ENCODE measurements around the gene MET. TPM values are rescaled to one million over a fixed set of nuclear protein-coding genes. Genes with fewer than 3 reads are reported as not detected.

MET gene
- polyA plus RNA-seq, 1 donor from 2014 or later = not detected

- Histone ChIP-seq H3K9ac (ENCODE audit: low read length) (no peak overlapping the region), H3K27me3 (ENCODE audit: insufficient read depth, low read depth, low read length) (no peaks in the 10 kb centered on the region), H3K9me3 (ENCODE audit: low read length) (no peaks in the 10 kb centered on the region), H3K4me2 (ENCODE audit: low read length) (no peak overlapping the region), H2AFZ (ENCODE audit: low read depth, low read length) (no peak overlapping the region), H4K20me1 (ENCODE audit: insufficient read depth) (no peaks in the 10 kb centered on the region), H3K4me3 (ENCODE audit: low read length) (no peak overlapping the region), H3K36me3 (ENCODE audit: insufficient read depth, low read length) (no peaks in the 10 kb centered on the region), H3K9me2 (ENCODE audit: insufficient read depth, low read length) (no peaks in the 10 kb centered on the region), H3K27ac (ENCODE audit: low read length) (no peak overlapping the region), H3F3A (ENCODE audit: insufficient read depth, low read length, poor library complexity, severe bottlenecking) (no peaks in the 10 kb centered on the region), H3K79me2 (replicated peaks; ENCODE audit: insufficient read depth, low read length) (no peaks in the 10 kb centered on the region)
- TF ChIP-seq SMC3 (conservative IDR thresholded peaks at IDR 0.05; ENCODE audit: poor library complexity) (no peak), EP300 (conservative IDR thresholded peaks at IDR 0.05; ENCODE audit: poor library complexity, severe bottlenecking) (no peak), EZH2 (IDR thresholded peaks at IDR 0.05; ENCODE audit: borderline replicate concordance, insufficient read depth, low read length, poor library complexity, severe bottlenecking) (no peak)
Measured at GRCh38 chr7:116731023-116731395, 59.0 kb downstream of the MET start.

DNA sequence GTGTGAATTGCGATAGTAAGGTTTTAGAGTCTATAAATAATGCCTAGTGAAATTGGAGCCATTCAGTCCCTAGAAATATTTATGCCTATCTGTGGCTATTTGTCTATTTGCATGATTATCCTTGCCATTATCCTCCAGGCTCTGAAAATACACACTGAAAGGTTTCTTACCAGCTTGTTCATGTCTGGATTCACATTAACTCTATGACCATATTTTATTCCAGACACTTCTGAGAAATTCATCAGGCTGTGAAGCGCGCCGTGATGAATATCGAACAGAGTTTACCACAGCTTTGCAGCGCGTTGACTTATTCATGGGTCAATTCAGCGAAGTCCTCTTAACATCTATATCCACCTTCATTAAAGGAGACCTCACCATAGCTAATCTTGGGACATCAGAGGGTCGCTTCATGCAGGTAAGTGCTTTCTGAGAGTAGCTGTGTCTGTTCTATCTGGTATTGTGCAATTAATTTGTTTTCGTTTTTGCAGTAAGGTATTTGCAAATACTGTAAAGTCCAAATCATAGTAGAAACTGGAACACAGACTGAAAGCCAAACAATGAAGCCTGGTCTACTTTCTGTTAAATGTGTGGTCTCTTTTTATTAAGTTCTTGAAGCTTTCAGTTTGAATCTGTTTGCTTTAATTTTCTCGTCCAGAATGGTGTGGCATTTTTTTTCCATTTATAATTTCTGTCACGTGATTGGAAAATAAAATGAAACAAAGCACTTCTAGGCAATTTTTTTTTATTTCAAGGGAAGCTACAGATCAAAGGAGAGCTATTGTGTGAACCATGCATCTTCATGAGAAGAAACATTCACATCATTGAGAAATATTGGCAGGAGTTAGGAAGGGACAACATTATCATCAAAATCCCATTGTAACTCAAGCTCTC, 59.7 kb downstream of the MET start:
- H3K27ac ChIP-seq (ENCODE audit: low read length) = no peak overlapping the region
- no peaks in the 10 kb centered on the region for H3K79me2 ChIP-seq (replicated peaks; ENCODE audit: insufficient read depth, low read length)
- H3K9ac ChIP-seq (ENCODE audit: low read length) = no peak overlapping the region
- H3K36me3 ChIP-seq (ENCODE audit: insufficient read depth, low read length) = no peaks in the 10 kb centered on the region
- no peak for TF ChIP-seq RAD21 (conservative IDR thresholded peaks at IDR 0.05)
- TF ChIP-seq TAF1 (IDR thresholded peaks at IDR 0.05; ENCODE audit: low read depth) = no peak
- no peak for TF ChIP-seq EP300 (conservative IDR thresholded peaks at IDR 0.05; ENCODE audit: poor library complexity, severe bottlenecking)
- no peak for TF ChIP-seq MXI1 (conservative IDR thresholded peaks at IDR 0.05; ENCODE audit: poor library complexity, severe bottlenecking)
- TF ChIP-seq, protein P1, sequence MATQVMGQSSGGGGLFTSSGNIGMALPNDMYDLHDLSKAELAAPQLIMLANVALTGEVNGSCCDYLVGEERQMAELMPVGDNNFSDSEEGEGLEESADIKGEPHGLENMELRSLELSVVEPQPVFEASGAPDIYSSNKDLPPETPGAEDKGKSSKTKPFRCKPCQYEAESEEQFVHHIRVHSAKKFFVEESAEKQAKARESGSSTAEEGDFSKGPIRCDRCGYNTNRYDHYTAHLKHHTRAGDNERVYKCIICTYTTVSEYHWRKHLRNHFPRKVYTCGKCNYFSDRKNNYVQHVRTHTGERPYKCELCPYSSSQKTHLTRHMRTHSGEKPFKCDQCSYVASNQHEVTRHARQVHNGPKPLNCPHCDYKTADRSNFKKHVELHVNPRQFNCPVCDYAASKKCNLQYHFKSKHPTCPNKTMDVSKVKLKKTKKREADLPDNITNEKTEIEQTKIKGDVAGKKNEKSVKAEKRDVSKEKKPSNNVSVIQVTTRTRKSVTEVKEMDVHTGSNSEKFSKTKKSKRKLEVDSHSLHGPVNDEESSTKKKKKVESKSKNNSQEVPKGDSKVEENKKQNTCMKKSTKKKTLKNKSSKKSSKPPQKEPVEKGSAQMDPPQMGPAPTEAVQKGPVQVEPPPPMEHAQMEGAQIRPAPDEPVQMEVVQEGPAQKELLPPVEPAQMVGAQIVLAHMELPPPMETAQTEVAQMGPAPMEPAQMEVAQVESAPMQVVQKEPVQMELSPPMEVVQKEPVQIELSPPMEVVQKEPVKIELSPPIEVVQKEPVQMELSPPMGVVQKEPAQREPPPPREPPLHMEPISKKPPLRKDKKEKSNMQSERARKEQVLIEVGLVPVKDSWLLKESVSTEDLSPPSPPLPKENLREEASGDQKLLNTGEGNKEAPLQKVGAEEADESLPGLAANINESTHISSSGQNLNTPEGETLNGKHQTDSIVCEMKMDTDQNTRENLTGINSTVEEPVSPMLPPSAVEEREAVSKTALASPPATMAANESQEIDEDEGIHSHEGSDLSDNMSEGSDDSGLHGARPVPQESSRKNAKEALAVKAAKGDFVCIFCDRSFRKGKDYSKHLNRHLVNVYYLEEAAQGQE (IDR thresholded peaks at IDR 0.05; ENCODE audit: borderline replicate concordance) = no peak
- no peak for TF ChIP-seq POLR2AphosphoS5 (IDR thresholded peaks at IDR 0.05)
- TF ChIP-seq EZH2 (IDR thresholded peaks at IDR 0.05; ENCODE audit: borderline replicate concordance, insufficient read depth, low read length, poor library complexity, severe bottlenecking) = no peak
- no peak for TF ChIP-seq CTCF (IDR thresholded peaks at IDR 0.05; ENCODE audit: poor library complexity, severe bottlenecking)
- no peak for TF ChIP-seq SMC3 (conservative IDR thresholded peaks at IDR 0.05; ENCODE audit: poor library complexity)
- no peaks in the 10 kb centered on the region for H4K20me1 ChIP-seq (ENCODE audit: insufficient read depth)
- no peaks in the 10 kb centered on the region for H3K9me3 ChIP-seq (ENCODE audit: low read length)
- H3K4me2 ChIP-seq (ENCODE audit: low read length) = no peak overlapping the region
- no peak overlapping the region for H2AFZ ChIP-seq (ENCODE audit: low read depth, low read length)
- no peaks in the 10 kb centered on the region for H3K9me2 ChIP-seq (ENCODE audit: insufficient read depth, low read length)
- no peaks in the 10 kb centered on the region for H3F3A ChIP-seq (ENCODE audit: insufficient read depth, low read length, poor library complexity, severe bottlenecking)
- H3K27me3 ChIP-seq (ENCODE audit: insufficient read depth, low read depth, low read length) = no peaks in the 10 kb centered on the region
- no peak overlapping the region for H3K4me3 ChIP-seq (ENCODE audit: low read length)
